Measurements from ENCODE around the gene MTA1. TPM values are rescaled to one million over a fixed set of nuclear protein-coding genes. Genes with fewer than 3 reads are reported as not detected.

MTA1 gene
- total RNA-seq, 1 experiment from 2014 or later: 15.4 TPM

- DNase-seq (ENCODE audit: low spot score): no peak
These were observed 55.9 kb downstream of the MTA1 start for GRCh38 chr14:105475269-105476096.

- no peak for DNase-seq (ENCODE audit: low spot score)
These were observed 56.6 kb downstream of the MTA1 start for GRCh38 chr14:105476097-105476830.

- no peak for DNase-seq (ENCODE audit: low spot score)
These were observed 57.4 kb downstream of the MTA1 start for GRCh38 chr14:105476831-105477659.

- DNase-seq (ENCODE audit: low spot score): no peak
These were observed 58.2 kb downstream of the MTA1 start for GRCh38 chr14:105477660-105478397.

GRCh38 chr14:105478398-105479251, 59.0 kb downstream of the MTA1 start:
- no peak for DNase-seq (ENCODE audit: low spot score)

GRCh38 chr14:105479431-105480158, 60.0 kb downstream of the MTA1 start:
- DNase-seq (ENCODE audit: low spot score): no peak

- DNase-seq (ENCODE audit: low spot score): no peak
These were observed 60.6 kb downstream of the MTA1 start for GRCh38 chr14:105480199-105480746.

- peak; percentile 81 for DNase-seq (ENCODE audit: low spot score)
These were observed 61.5 kb downstream of the MTA1 start for GRCh38 chr14:105480807-105481801.

GRCh38 chr14:105481886-105482457, 62.3 kb downstream of the MTA1 start:
- peak; percentile 90 for DNase-seq (ENCODE audit: low spot score)

GRCh38 chr14:105482486-105483110, 63.0 kb downstream of the MTA1 start:
- DNase-seq (ENCODE audit: low spot score): no peak

- DNase-seq (ENCODE audit: low spot score): no peak
These were observed 63.9 kb downstream of the MTA1 start for GRCh38 chr14:105483300-105484068.

- DNase-seq (ENCODE audit: low spot score): no peak
These were observed 64.7 kb downstream of the MTA1 start for GRCh38 chr14:105484069-105484996.

GRCh38 chr14:105484997-105485393, 65.4 kb downstream of the MTA1 start:
- DNase-seq (ENCODE audit: low spot score): no peak

GRCh38 chr14:105485739-105486162, 66.1 kb downstream of the MTA1 start:
- no peak for DNase-seq (ENCODE audit: low spot score)
